GM12875 (cell line): Measurements from ENCODE around the gene HOMEZ.
"Not testable (repeated sequence)": the region's sequence is repeated elsewhere in the genome, so short reads cannot be mapped to it uniquely, and the experiment has no call there.

Experiments used
- H3K4me3 ChIP-seq: one replicate; pipeline ENCODE4 v1.5.1; 2011; ENCODE audit warnings: low read depth, low read length, control low read depth
- TF ChIP-seq, protein P1 (sequence below): IDR thresholded peaks from 2 replicates; pipeline ENCODE4 v1.5.1; 2011; ENCODE audit warnings: low read depth, mild to moderate bottlenecking, control low read depth, inconsistent platforms, low read length, moderate library complexity, borderline replicate concordance; ENCODE audit not compliant: insufficient read depth

The HOMEZ gene

DNA sequence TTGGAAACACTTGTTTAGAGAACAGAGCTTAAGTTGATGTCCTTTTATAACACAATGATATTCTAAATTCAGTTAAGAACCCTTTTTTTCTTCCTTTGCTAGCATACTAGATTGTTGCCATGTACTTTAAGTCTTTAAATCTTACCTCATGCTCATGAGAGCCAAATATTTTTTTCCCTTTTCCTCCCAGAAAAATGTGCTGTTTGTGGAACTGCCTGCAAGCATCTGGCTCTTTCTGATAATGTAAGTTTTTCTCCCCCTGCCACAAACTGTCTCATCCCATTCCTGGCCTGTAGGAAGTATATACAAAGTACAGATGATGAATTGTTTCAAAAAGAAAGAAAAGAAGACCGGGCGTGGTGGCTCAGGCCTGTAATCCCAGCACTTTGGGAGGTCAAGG lies 42.9 kb downstream of the HOMEZ start:
- TF ChIP-seq, protein P1, sequence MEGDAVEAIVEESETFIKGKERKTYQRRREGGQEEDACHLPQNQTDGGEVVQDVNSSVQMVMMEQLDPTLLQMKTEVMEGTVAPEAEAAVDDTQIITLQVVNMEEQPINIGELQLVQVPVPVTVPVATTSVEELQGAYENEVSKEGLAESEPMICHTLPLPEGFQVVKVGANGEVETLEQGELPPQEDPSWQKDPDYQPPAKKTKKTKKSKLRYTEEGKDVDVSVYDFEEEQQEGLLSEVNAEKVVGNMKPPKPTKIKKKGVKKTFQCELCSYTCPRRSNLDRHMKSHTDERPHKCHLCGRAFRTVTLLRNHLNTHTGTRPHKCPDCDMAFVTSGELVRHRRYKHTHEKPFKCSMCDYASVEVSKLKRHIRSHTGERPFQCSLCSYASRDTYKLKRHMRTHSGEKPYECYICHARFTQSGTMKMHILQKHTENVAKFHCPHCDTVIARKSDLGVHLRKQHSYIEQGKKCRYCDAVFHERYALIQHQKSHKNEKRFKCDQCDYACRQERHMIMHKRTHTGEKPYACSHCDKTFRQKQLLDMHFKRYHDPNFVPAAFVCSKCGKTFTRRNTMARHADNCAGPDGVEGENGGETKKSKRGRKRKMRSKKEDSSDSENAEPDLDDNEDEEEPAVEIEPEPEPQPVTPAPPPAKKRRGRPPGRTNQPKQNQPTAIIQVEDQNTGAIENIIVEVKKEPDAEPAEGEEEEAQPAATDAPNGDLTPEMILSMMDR: no peak

DNA sequence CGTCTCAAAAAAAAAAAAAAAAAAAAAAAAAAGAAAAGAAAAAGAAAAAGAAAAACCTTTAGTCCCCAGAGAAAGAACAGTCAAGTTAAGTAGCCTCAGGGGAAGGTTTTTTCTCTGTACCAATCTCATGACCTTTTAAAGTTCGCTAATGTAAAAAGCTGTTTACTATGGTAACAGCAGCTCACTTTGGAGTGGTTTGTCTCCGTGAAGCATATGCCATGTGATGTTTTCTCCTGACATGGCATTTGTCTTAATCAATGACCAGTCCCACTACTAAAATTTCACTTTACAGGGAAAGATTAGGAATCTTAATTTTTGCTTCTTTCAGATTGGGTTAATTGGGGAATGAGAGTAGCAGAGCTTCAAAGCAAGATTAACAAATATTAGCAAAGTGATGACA lies 43.9 kb downstream of the HOMEZ start:
- H3K4me3 ChIP-seq: no peak overlapping the region
- TF ChIP-seq, protein P1: no peak

More for the DNA sequence above, 42.9 kb downstream of the HOMEZ start:
- no peak overlapping the region for H3K4me3 ChIP-seq

DNA sequence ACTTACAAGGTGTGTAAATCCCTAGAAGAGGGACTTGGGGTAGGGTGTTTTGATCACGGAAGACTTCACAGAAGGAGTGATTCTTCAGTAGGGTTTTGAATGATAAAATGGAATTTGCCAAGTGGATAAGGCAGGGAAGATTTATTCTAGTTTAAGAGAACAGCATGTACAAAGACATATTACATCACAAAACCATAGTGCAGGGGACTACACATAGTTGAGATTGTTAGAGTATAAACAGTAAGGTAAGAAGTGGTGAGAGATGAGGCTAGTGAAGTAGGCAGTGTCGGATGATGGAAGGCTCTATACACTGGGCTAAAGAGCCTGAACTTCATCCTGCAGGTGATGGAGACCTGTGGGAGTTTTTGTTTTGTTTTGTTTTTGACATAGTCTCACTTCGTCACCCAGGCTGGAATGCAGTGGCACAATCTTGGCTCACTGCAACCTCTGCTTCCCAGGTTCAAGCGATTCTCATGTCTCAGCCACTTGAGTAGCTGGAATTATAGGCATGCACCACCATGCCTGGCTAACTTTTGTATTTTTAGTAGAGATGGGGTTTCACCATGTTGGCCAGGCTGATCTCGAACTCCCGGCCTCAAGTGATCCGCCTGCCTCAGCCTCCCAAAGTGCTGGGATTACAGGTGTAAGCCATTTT lies 44.7 kb downstream of the HOMEZ start:
- not testable (repeated sequence) for H3K4me3 ChIP-seq

DNA sequence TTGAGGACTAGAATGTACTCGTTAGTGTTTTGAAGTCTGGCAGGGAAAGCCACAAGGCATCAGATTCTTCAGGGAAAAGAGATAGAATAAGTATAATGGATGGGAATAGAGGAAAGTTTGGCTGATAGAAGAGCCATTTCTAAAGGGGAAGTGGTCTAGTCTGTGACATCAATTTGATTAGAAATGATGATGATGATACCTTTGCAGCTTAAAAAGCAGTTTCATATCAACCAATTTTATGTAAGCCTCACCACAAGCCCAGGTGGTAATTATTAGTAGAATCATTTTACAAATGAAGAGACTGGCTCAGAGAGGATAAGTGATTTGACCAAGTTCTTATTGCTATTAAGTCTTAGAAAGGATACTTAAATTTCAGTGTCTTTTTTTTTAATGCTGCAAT lies 45.3 kb downstream of the HOMEZ start:
- H3K4me3 ChIP-seq: no peak overlapping the region
- TF ChIP-seq, protein P1: no peak

DNA sequence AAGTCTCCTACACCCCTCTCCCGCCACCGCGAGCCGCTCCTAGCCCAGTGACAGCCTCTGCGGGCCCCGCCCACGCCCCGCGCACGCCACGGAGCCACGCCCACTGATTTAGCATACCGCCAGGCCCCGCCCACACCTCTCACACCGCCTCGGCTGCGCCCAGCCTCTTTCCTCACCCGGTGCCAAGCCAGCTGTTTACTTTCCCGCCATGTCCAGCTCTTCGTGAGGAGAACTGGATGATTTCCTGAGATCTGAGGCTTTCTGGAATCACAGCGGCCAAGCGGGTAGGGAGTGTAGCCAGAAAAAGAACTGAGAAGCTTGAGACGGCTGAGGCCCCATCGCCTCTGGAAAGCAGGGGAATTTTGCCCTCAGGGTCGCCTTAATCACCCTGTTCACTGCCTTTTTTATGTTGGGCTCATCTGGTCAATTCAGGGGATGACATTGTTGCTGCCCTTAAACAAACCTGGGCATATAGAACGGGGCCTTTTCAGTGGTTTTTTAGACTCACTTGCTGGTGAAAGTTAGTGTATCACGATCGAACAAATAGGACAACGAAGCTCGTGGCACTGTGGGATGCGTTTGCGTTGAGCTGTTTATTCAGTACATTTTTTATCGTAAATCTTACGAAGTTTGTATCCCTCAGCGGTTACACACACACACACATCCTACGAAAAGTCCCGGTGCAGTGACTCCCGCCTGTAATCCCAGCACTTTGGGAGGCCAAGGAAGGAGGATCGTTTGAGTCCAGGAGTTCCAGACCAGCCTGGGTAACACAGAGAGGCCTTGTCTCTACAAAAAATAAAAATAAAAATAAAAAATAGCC lies 47.9 kb downstream of the HOMEZ start, which contains the start of gene RNF212B:
TSS of gene RNF212B (plus strand) at position 165 of the 823 bp plus-strand sequence. CDS start 2,410 bp downstream, outside the sequence.
- H3K4me3 ChIP-seq: no peak within 1 kb of the TSS
- TF ChIP-seq, protein P1: no peak

DNA sequence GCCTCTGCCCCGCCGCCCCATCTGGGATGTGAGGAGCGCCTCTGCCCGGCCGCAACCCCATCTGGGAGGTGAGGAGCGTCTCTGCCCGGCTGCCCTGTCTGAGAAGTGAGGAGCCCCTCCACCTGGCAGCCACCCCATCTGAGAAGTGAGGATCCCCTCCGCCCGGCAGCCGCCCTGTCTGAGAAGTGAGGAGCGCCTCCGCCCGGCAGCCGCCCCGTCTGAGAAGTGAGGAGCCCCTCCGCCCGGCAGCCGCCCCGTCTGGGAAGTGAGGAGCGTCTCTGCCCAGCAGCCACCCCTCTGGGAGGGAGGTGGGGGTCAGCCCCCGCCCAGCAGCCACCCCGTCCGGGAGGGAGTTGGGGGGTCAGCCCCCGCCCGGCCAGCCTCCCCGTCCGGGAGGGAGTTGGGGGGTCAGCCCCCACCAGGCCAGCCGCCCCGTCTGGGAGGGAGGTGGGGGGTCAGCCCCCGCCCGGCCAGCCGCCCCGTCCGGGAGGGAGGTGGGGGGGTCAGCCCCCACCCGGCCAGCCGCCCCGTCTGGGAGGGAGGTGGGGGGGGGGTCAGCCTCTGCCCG lies 53.6 kb downstream of the HOMEZ start:
- H3K4me3 ChIP-seq: not testable (repeated sequence)

DNA sequence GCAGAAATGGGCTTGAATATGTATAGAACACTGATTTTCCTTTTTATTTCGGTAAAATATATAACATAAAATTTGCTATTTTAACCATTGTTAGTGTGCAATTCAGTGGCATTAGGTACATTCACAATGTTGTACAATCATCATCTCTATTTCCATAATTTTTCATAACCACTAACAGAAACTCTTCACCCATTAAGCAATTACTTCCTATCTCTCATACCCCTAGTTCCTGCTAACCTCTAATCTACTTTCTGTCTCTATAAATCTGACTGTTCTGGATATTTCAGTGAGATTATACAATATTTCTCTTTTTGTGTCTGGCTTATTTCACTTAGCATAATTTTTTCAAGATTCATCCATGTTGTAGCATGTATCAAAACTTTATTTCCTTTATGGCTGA lies 57.1 kb downstream of the HOMEZ start:
- TF ChIP-seq, protein P1: no peak
- no peak overlapping the region for H3K4me3 ChIP-seq

DNA sequence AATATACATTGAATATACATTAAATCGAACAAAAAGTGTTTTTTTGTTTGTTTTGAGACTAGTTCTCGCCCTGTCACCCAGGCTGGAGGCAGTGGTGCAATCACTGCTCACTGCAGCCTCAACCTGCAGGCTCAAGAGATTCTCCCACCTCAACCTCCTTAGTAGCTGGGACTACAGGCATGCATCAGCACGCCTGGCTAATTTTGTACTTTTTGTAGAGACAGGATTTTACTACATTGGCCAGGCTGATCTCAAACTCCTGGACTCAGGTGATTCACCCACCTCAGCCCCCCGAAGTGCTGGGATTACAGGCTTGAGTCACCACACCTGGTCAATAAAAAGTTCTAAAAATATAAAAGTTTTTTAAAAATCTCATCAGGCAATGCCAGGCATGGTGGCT lies 58.4 kb downstream of the HOMEZ start:
- TF ChIP-seq, protein P1: no peak
- no peak overlapping the region for H3K4me3 ChIP-seq

DNA sequence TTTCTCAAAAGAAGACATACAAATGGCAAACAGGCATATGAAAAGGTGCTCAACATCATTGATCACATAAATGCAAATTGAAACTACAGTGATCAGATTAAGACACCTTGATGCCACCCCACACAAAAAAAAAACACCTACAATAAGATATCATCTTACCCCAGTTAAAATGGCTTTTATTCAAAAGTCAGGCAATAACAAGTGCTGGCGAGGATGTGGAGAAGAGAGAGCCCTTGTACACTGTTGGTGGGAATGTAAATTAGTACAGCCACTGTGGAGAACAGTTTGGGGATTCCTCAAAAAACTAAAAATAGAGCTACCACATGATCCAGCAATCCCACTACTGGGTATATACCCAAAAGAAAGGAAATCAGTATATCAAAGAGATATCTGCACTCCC lies 61.0 kb downstream of the HOMEZ start:
- H3K4me3 ChIP-seq: not testable (repeated sequence)
